ENCODE results near the gene ABI3BP.

The ABI3BP gene

DNA sequence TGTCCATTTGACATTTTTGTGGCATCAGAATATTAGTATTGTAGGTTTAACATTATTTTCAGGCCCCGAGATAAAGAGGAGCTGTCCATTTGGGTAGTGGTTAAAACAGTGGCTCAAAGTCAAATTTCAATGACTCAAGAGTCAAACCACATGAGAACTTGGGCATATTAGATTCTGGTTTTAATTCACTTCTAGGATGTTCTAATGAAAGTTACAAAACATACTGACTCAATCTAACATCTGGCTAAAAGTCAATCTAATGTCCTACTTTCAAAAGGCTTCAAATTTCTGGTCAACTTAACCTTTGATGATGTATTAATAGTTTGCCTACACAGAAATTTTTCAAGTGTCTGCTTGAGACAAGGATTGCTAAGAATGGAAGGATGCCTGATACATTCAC lies 112.4 kb downstream of the ABI3BP start:
- DNase-seq, result no peak

DNA sequence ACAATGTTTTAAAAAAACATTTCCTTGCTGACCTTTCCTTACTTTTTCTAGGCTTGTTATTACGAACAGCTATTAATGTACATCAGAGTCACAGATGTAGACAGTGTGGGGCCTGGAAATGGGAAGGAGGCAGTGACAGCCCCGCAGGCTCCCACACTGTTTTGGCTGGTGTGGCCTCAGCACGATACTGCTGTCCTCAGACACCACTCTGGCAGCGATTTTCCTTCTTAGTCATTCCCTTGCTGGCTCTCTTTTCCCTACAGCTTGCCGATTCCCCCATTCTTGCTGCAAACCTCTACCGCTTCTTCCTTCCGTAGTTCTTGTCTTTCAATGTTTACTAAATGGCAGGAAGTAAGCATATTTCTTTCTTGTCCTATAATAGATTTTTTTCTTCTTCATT lies 113.1 kb downstream of the ABI3BP start:
- DNase-seq, result no peak

DNA sequence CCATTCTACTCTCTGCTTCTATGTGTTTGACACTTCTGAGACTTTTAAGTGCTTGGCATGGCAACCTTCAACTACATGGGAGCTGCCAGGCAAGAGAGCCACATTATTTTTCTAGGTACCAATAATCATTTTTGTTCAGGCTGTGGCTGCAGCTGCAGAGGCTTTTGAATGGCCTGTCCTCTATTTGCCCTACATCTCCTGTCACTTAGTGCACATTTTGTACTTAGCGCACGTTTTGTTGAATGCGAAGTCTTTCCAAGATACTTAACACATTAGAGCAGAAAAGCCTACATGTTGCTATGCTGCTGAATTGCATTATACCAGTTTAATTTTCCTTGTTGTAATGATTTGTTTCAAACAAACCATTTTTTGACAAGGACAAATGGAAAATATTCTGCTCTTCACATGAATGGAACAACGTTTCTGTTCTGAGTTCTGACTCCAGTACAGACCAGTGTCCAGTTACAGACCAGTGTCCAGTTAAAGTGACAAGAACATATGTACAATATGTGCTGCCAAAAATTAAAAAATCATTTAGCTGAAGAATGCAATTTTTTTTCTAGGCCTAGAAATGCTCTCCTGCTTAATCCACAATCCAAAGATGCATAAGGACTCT lies 113.9 kb downstream of the ABI3BP start:
- DNase-seq, result no peak

DNA sequence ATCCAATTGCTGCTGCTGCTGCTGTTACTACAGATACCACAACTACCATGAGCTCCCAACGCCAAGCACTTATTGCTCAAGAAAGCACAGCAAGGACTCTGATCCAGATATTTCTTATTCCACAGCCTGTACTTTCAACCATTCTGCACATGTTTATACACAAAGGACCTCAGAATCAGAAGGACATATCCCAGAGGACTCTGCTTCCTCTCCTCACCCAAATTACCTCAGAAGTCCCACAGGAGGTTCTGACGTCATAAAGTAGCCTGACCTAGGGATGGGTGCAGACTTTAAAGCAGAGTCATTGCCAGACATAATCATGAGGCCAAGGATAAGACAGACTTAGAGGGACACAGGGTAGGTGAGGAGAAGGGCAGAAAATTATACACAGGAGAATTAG lies 115.9 kb downstream of the ABI3BP start:
- DNase-seq, result no peak

DNA sequence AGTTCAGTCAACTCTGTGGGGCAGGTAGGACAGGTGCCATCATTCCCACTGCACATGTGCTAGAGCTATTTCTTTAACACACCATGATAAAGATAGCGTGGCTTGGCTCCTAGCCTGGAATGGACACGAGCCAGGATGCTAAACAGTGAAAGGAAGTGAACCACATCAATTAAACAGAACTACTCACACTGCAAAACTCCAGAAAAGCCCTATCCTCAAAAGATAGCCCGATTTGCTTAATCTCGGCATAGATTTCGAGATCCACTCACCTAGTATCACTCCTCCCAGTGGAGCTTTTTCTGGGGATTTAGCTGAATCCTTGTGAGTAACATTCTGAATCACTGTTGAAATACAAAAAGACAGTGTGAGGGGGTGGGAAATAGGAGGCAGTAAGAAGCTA lies 118.0 kb downstream of the ABI3BP start:
- DNase-seq, result no peak

DNA sequence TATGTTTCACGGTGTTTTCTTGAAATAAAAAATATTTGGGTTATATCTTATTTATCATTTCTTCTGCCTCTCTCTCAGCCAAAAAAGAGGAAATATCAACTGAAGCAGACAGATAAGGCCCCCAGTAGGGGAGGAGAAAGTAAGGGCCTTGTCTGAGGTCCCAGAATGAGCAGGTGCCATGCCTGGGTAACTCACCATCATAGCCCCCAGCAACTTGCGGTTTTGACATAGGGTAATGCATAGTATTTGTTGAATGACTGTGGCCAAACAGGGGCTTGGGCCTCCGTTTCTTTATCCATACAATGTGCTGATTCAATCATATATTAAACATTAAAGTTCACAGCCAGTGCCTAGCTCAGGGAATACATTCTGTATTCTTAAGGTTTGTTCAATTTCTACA lies 119.6 kb downstream of the ABI3BP start:
- no peak for DNase-seq

DNA sequence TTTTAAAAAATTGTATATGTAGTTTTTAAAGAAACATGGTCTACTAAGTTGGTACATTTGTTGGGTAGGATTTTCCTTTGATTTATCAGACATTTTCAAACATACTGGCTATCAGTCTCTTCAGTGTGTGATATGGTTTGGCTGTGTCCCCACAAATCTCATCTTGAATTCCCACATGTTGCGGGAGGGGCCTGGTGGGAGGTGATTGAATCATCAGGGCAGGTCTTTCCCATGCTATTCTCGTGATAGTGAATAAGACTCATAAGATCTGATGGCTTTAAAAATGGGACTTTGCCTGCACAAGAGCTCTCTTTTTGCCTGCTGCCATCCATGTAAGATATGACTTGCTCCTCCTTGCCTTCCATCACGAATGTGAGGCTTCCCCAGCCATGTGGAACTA lies 121.9 kb downstream of the ABI3BP start:
- no peak for DNase-seq

DNA sequence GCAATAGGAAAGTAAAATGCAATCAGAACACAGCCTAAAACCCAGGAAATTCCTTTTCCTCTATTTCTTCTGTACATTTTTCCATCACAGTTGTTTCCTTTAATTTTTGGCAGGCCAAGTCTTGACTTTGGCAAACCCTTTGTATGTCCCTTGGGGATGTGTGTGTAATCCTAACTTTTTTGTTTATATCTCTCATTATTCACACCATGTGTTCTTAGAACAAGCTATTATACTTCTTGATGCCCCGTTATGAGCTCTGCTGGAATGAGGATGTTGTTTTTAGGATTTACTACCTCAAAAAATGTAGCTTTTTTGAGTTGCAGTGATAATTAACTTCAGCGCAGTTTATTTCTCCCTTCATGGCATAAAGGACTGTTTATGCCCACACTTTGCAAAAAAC lies 123.4 kb downstream of the ABI3BP start:
- DNase-seq, result no peak

DNA sequence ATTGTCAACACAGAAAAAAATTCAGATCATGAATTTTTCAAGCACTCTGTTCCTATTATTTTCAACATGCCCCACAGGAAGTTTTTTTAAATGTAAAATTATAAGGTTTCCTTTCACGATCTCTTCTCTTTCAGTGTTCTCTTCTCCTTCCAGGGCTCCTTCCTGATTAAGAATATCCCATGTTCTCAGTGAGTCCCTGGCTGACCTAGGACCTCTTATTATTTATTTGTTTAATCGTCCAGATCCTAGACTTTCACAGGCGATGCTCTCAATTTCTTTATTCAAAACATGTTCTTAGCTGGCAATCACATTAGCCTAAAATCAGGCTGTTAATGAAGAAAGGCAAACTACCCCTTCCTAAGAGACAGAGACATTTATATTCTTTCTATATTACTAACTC lies 124.3 kb downstream of the ABI3BP start:
- no peak for DNase-seq

DNA sequence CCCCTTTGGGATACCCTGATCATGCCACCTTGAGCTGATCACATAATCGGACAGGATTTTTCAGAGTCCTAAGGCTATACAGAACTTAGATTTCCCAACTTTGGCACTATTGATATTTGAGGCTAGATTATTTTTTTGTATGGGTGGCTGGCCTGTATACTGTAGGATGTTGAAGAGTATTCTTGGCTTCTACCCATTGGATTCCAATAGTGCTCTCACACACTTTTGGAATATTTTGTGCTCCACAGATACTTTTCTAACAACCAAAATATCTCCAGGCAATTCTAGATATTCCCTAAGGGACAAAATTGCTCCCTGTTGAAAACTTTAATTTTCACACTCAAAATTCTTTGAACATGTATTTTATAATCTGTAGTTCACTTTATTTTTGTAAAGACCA lies 125.1 kb downstream of the ABI3BP start:
- DNase-seq, result no peak

DNA sequence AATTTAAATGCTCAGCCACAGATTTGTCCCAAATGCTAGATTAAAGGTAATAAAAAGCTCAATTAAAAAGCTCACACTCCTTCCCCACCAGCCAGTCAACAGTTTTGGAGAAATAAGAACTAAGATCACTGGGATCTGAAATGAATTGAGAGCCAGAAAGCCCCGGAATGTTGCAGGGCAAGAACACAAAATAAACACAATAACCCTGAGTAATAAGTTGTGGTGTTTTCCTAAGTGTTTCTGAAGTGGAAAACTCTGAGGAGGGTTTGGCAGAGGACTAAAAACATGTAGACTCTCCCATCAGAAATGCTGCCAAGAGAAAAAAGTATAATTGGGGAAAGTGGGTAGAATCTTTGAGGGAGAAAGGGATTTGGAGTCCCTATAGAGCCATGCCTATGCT lies 127.8 kb downstream of the ABI3BP start:
- DNase-seq, result no peak

DNA sequence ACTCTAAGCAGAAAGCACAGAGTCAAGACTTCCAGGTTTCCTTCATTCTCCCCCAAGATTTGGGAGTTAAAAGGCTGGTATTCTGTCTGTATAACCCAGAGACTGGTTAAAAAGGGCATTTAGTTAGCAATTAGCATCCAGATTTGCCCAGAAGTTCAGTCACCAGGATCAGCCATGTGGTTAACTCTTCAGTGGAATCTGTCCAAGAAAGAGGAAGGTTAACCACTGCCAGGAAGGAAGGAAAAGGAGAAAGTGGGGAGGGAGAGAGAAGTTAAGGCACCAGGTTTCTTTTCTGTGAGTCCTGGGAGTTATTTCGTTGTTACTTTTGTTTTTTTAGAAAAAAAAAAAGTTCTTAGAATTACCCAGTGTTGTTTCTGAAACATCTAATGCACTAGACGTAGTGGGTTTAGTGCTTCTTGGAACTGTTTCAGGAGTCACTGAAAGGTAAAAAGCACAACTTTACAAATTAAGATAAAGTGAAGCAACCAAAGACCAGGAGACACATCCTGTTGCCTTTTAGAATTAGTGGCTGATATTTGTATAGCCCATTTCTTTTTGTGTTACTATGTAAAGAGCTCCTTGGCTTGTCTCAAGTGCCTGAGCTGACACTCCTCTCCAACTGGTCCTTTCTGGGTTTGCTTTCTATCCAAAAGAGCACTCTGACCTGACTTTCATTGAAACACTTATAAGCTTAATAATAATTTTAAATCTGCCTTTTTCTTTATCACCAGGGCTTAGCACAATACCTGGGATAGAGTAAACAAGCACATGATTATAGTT lies 128.6 kb downstream of the ABI3BP start:
- no peak for DNase-seq

DNA sequence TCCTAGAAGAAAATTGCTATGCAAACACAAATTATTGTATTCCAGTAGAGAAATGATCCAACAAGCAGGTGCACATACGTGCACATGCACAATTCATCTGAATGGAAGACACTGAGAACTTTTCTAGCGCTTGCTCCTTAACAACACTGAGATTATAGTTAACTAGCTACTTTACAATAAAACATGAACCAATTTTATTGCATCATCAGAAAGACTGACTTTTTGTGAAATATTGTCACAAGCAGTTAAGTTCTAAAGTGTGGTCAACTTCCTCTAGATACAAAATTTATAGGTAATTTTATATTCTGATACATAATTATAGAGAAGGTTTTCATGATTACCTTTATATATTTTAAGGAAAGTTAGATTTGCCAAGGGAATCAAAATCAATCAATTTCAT lies 135.4 kb downstream of the ABI3BP start:
- DNase-seq, result no peak

DNA sequence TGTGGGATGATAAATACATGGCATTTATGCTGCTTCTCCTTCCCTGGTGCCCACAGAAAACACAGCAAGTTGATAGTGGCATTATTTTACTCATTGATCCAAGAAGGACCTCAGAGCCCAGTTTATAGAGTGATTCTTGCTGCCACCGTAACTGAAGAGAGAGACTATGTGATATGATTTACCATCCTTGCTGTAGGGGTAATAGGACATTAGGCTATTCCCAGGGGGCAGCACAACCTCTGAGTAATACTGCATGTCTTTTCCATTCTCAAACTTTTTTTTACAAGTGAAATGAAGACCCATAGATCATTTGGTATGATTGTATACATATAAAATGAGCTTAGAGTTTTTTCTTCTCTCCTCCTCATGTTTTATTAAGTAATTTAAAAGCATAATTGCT lies 136.4 kb downstream of the ABI3BP start:
- no peak for DNase-seq

DNA sequence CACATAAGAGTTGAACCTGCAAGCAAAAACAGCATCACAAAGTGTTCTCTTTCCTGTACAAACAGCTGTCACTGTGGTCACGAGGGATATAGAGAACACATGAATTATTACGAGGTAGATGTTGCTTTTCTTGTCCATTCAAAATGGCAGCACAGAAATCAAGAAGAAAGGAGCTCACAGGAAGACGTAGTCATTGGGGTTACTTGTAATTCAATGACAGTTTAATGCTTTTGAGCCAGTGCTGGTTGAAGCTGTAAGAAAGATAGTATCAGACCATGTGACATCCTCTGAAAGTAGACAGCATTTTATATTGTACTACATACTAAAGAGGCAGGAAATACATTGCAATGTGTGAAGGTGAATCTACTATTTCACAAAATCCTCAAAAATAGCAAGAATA lies 140.4 kb downstream of the ABI3BP start:
- DNase-seq, result no peak

DNA sequence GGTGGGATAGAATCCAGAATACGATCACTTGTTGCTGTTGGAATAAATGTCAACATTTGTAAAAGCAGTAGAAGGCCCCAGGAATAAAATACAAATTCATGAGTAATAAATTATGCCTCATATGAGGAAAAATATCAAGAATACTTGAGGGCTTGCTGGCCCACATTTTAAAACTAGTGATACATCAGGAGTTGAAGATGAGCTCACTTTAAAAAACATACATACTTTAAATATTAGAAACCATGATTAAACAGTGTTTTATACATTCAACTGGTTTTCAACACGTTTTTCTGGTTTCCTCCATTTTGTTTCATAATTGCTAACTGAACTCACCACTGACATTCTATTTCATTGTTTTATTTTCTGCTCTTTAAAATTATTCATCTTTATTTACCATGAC lies 142.5 kb downstream of the ABI3BP start:
- DNase-seq, result no peak

DNA sequence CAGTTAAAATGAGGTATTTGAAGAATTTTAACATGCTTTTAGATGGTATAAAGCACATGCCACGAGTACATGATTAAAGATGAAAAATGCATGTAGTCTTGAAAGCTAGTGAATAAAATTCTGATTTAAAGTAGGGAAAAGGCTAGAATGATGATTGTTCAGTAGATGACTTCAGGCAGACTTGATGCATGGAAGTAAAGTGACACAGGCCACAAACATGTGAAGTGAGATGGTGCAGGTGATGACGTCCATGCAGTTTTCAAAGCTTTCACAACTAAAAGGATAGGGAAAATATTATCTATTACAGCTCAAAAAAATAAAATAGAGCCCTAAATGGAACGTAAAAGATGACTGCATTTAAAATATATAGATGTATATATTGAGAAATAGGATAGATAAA lies 143.1 kb downstream of the ABI3BP start:
- DNase-seq, result no peak

DNA sequence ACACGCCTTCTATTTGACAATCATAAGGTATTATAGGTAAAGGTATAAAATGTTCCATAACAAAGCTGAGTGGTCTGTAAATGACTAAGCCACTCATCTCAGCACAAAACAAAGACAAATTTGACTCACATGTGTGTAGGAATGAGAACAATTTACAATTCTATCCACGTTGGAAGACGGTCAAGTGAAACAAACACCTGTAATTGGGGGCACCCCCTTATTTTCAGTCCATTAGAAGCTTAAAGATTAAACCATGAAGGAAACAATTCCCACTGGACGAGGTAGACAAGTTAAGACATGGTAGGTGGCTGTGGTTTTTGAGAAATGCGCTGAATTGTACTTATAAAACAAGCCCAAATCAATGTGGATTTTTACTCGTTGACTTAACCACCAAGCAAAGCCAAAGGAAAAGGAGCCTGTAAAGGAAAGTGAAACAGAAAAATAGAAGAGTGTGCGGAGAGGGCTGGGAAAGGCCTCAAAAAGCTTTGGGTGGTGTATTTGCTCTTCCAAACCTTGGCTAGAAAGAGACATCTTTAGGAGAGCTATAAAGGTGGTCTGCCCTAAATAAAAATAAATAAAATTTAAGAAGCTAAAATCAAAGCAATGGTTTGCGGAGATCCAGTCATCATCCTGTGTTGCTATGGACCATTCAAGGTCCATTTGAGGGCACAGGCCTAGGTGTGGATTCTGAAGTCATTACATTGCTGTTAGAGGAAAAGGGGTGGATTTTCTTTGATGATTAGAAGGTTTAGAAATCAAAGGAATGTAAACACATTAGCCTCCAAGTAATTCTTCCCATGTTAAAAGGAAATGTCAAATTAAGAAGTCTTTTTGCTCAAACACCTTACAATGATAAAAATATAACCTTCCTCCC lies 148.9 kb downstream of the ABI3BP start:
- no peak for DNase-seq

DNA sequence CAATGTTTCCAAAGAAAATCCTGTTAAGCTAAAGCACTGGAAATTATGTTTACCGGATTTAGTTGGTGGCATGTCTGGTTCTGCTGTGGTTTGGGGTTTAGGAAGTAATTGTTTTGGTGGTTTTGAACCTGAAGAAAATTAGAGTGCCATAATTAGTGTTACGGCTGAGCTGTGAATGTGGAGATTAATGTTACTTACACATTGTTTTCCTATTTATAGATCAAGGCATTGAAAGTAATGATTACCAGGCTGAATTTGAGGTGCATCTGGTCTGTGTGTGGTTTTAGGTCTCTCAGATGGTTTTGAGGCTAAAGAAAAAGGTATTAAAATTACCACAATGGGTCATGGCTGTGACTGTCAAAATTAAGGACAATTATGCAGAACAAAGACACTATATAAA lies 155.1 kb downstream of the ABI3BP start:
- no peak for DNase-seq

DNA sequence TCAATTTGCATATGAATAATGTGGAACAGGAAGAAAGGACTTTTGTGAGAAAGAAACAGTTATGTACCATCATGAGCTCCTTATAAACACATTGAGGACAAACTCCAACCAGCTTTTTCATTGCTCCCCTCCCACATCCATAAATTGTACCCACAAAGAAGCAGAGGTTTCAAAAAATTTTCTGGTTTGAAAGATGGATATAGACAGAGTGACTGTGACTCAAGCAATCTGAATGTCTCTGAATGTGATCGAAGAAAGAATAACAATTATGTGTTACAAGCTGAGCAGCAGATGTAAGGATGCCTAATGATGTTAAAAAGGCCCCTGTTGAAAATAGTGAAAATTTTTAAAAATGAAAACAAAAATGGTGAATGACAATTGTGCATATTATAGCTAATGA lies 156.6 kb downstream of the ABI3BP start:
- DNase-seq, result no peak

DNA sequence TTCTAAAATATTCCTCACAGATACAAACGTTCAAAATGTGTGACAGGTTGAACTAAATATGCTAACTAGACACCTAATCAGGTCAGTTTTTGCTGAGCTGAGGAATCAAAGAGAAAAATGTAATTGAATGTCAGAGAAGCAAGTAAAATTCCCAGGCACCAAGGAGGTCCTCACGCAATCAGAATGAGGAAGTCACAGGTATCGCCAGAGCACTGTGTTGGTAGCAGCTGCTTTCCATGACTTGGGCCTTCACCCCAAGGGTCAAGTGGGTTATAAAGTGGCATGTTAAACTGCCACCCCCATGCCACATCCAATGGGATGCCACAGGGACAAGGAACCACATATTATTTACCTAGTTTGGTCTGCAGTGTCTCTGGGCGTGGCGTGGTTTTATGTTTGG lies 158.9 kb downstream of the ABI3BP start:
- no peak for DNase-seq

DNA sequence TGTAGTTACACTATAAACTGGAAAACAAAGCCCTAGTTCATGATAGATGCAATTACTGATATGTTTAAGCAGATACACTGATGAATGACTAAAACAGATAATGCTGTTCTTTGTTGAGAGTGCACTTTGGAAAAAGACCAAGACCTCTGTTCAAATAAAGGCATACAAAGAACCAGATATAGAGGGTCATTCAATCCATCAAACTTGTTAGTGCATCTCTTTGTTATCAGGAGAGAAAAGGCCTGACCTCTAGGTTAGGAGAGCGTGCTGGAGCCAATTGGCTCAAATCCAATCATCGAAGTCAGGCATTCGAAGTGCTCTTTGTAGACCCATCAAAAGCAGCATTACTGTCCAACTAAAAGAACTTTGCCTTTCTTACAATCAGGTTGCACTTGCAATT lies 159.7 kb downstream of the ABI3BP start:
- no peak for DNase-seq

DNA sequence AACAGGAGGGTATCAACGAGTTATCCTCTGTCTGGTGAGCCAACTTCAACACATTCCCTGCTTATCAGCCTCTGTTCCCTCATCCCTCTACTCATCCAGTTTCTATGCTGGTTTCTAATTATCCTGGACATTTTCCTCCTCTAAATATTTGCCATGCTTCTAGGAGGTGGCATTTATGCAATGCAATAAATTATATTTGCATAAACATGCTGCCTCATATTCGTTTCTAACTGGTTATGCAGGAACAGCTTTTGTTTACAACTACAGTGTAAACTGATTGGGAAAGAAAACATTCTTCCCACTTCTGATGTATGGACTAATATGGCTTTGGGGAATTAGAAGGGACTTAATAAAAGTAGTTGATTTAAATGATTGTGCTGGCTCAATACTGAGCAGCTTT lies 161.6 kb downstream of the ABI3BP start:
- no peak for DNase-seq

DNA sequence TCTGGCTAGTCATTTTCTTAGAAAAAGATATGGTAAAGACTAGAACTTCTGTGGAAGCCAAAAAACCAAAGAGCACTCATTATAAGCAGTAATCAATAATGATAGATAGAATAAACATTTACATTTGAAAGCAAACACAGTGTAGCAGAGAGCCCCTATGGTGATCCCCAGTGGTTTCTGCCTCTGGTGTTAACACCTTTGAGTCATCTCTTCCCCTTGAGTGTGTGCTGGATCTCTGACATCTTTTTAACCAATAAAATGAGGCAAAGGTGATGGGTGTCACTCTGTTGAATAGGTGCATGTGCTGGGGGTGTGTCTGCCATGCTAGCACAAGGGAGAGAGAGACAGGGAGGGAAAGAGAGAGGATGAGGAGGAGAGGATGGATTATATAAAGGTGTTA lies 162.3 kb downstream of the ABI3BP start:
- no peak for DNase-seq
